COR-L47 (cell line): Measurements from ENCODE around the gene SGTA.
"Not testable (repeated sequence)": the region's sequence is repeated elsewhere in the genome, so short reads cannot be mapped to it uniquely, and the experiment has no call there.

Experiments used
- DNase-seq: peaks from one replicate; lab custom pipeline; 2025; lab: John Stamatoyannopoulos, UW

The SGTA gene

DNA sequence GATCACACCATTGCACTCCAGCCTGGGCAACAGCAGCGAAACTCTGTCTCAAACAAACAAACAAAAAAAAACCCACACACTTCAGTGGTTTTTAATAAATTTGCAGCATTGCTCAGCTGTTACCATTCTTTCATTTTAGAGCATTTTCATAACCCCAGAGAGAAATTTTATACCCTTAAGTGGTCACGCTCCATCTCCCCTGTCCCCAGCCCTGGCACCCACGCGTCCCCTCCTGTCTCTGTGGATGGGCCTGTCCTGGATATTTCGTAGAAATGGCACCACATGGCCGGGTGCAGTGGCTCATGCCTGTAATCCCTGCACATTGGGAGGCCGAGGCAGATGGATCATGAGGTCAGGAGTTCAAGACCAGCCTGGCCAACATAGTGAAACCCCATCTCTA is 10.1 kb upstream of the SGTA start:
- no peak for DNase-seq

DNA sequence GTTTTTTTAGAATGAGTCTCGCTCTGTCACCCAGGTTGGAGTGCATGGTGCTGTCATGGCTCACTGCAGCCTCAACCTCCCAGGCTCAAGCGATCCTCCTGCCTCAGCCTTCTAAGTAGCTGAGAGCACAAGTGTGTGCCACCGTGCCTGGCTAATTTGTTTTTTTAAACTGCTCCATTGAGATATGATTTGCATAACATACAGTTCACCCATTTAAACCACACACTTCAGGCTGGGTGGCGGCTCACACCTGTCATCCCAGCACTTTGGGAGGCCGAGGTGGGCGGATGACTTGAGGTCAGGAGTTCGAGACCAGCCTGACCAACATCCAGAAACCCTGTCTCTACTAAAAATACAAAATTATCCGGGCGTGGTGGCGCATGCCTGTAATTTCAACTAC is 9.6 kb upstream of the SGTA start:
- not testable (repeated sequence) for DNase-seq

DNA sequence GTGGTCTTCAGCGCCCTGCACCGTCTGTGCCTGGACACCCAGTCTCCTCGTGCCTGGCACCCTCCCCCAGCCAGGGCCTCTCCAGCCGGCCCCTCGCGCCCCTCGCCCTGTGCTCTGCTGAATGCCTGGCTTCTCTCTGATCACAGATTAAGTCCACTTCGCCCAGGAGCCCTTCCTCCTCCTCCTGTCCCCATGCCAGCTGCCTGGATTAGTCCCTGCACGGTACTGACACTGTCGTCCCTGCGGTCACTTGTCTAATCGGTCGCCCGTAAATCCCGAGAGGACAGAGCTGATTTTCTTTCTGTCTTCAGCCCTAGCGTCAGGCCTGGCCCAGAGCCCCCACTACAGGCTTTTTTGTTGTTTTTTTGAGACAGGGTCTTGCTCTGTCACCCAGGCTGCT is 8.8 kb upstream of the SGTA start:
- no peak for DNase-seq

DNA sequence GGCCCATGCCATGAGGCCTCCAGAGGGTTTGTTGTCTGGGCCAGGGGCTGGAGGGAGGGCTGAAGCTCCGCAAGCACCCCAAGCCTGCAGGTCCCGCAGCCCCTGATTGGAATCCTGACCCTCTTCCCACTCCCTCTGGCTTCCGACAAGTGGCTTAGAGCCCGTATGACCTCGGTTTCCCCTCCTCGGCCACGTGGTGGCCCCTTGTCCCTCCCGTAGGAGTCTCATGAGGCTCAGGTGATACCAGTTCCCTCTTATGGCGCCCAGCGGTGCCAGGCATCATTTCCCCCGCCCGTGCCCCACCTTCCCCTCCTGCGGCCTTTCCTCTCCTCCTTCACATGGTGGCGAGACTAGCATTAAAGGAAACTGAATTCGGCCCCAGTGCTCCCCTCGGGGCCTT is 8.4 kb upstream of the SGTA start:
- no peak for DNase-seq

DNA sequence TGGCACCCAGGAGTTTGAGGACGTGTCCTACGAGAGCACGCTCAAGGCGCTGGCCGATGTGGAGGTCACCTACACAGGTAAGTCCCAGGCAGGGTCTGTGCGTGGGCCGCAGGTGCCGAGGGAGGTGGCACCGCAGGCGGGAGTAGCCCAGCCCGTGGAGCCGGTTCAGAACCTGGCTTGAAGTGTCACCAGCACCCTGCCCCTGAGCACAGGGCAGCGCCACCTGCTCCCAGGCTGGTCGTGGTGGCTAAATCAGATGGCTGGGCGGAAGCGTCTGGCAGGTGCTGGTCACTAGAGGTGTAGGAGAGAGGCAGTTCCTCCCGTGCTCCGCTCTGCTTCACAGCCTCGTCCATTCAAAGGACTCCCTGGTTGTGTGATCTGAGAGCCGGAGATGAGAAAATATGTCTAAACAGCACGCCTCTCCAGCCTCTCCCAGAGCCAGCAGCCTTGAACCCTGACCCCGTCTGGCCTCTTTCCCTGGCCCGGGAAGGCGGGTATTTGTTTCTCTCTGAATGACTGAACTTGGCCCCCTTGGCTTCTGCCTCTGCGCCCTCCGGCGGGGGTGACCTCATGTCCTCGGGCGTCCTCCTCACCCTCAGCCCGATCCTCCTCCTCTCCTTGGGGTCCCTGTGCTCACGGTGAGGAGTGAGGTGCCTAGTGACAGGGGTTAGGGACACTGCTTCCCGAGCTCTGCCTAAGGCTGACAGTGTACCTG is 7.6 kb upstream of the SGTA start:
- no peak for DNase-seq

DNA sequence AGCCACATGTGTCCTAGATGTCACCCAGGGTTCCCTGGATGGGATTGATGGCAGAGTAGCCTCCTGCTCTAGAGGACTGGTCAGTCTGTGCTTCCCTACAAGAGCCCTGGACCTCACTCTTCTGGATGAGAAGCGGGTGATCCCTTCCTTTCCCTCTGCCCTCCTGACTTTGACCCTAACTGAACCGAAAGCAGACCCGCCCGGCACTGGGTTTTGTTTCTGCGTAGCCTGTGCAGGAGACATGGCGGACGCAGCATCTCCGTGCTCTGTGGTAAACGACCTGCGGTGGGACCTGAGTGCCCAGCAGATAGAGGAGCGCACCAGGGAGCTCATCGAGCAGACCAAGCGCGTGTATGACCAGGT is 7.1 kb upstream of the SGTA start:
- no peak for DNase-seq

DNA sequence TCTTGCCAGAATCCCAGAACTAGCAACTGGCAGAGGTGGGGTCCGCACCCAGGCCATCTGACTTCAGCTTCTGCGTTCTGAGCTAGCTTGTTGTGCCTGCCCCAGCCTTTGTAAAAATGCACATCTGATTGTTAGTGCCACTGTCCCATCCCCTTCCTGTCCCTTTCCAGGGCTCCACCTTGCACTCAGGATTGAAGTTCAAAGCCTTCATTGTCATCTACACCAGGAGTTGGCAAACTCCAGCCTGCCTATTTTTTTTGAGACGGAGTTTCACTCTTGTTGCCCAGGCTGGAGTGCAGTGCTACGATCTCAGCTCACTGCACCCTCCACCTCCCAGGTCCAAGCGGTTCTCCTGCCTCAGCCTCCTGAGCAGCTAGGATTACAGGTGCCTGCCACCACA is 5.2 kb upstream of the SGTA start:
- DNase-seq: no peak

DNA sequence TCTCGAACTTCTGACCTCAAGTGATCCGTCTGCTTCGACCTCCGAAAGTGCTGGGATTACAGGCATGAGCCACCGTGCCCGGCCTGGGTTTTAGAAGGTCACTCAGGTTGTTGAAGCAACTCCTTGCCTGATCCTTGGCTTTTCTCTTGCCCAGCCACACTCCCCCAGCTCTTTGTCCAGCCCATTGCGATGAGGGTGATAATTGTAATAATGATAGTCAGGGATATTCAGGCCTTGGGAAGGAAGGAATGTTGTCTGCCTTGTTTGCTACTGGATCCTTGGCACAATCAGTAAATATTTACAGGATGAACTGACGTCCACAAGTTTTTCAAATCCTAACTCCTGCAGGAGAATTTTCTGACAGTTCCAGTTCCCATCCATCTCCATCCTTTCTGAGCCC is 4.0 kb upstream of the SGTA start:
- no peak for DNase-seq

DNA sequence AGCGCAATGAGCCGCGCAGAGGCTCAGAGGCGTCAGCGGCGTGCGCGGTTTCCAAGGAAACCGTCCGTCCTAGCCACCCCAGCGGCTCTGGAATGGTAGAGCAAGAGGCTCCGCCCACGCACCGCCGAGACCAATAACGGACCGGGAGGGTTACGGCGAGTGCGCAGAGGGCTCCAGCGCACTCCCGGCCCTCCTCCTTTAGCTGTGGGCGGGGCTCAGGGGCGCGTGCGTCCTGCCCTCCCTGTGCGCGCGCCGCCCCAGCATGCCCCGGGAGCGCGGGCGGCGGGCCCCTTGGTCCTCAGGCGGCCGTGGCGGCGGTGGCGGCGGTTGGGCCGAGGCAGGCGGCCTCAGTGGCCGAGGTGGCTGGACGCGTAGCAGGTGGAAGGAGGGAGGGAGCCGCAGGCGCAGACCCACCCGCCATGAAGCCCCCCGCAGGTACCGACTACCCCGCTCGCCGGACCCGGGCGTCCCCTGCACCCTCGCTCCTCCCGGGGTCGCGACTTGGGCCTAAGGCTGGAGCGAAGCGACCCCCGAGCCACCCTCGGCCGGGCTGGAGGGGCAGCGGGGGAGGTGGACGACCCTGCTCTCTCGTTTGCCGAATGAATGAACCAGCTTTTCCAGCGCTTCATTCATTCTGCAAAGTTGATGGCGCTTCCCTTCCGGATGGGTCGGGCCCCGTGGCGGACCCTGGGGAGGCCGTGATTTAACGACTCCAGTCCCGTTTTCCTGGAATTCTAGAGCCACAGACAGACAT is 2.3 kb upstream of the SGTA start, which contains the start of gene THOP1:
Gene THOP1 (plus strand): TSS at position 260 of the 754 bp plus-strand sequence. CDS start 160 bp downstream, at position 420.
- peak; percentile 99 for DNase-seq

DNA sequence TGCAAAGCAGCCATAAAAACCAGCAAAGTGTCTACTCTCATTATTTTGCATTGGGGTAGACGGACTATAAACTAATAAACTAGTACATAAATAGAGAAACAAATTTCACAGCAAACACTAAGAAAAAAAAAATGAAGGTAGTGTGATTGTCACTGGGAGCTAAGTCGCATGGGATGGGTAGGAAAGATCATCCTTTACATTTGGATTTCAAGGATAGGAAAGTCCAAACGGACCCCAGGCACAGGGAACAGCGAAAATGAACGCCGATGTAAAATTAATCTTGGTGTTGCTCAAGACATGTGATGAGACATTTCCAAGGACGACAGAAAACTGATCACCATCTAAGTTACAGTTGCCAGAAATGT is 690 bp upstream of the SGTA start:
- DNase-seq: no peak

DNA sequence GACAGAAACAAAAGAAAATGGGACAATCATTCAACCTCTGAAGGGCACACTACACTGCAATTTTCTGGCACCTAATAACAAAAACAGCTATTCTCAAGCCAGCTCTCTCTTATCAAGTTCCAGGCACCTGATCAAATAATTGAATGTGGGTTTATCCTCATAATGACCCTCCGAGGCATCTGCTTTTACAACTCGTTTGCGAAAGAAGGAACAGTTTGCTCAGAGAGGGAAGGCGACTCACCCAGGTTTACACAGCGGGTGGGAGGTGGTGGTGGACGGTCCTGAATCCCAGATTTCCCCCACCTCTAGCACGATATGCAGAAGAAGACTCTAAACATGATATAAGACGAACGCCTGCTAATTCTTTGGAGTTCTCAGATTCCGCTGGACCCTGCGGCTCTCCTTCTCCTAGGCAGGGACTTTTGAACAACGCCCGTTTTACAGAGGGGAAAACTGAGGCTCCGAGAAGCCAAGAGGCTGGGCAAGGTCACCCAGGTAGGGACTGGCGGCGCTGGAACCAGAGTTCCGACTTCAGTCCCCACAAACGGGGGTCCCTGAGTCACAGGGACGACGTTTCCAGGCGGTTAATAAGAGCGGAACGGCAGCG is 641 bp downstream of the SGTA start:
- DNase-seq: no peak

DNA sequence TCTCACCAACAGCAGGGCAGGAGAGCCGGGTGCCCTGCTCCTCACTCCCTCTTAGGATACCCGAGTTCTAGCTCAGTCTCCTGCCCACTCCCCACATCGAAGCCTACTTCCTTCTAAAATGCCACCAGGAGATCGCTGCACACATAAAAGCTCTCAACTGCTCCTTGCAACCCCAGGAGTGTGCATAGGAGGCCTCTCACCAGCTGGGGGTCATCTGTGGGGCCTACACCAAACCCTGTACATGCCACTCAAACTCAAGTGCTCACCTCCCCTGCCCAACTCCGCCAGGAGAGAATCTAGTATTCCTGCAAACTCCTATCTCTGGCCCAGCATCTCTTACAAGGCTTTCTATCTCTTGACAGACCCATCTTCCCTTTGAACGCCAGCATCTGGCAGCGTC is 2.8 kb downstream of the SGTA start:
- DNase-seq: no peak

DNA sequence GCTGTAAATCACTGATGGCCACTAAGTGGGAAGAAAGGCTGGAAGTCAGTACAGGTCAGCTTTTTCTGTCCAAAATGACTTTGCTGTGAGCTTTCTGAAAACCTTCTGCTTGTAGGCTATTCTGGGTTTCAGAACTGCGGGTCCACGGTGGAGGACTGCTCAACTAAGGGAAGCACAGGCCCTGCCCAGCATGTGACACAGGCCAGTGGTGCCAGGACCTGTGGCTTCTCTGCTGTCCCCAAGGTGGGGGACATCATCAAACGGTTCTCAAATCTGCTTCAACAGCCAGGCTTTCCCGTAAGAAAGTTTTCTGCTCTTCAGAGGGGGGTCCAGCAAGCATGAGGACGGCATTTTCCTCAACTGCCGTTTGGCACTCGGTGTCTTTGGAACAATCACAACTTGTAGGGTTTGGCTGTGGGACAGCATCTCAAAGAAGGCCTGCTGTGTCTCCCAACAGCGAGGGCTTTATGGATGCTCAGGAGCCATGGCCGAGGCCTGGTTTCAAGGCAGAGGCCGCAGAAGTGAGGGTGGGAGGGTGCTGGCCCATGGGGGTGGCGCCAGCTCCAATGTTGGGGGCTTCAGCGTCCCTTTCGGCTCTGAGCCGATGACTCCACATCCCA is 3.8 kb downstream of the SGTA start:
- no peak for DNase-seq

DNA sequence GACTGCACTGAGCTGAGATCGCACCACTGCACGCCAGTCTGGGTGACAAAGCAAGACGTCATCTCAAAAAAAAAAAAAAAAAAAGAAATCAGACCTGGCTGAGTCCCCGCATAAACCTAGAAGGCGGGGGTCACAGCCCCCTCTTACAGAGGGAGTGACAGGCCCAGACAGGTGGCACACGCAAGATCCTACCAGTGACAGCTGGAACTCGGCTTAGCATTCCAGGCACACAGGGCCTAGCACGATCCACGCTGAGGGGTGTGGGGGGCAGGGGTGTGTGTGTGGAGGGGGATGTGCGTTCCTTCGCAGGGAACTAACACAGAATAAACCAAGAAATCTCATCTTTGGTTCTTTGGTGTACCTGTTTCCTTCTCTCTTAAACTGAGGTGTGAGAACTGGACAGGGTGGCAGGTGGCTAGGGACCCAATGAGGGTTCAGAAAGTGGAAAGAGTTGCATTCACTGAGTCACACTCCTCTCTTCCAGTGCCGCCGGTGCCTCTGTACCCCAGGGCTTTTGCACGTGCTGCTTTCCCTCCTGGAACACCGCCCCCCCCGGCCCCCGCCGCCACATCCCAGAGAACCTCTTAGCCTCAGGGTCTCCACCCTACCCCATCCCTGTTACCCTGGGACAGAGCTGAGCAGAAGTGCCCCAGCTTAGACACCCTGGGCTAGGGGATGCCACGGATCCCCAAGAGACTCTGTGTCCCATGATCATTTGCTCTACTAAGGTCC is 5.0 kb downstream of the SGTA start:
- DNase-seq: no peak

DNA sequence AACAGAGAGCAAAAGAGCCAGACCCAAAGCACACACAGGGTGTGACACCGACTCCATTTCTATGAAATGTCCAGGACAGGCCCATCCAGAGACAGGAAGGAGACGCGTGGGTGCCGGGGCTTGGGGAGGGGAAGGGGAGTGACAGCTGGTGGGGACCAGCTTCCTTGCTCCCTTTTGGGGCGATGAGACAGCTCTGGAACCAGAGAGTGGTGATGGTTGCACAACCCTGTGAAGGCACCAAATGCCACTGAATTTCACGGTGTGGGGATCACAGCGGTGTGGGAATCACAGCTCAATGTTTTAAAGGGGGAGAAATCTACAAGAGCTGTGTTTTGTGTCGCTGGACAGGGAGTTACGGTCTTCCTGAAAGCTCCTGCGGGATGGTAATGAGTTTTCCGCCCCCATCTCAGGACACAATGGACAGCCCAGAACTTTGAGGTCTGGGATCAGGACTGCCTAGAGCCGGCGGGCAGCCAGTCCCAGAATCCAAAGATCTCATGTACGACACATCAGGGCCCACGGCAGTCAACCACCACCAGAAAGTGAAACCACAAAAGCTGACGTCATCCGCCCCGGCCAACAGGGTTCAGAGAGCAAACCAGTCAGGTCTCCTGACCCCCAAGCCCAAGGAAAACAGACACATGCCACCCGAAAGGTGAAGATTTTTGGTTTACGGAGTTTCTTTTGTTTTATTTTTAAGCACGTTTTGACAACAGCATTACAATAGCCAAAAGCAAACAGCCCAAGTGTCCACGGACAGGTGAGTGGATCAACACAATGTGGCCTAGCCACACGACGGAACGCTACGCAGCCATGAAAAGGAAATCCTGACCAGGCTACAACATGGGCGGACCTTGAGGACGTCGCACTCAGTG is 7.3 kb downstream of the SGTA start:
- no peak for DNase-seq

DNA sequence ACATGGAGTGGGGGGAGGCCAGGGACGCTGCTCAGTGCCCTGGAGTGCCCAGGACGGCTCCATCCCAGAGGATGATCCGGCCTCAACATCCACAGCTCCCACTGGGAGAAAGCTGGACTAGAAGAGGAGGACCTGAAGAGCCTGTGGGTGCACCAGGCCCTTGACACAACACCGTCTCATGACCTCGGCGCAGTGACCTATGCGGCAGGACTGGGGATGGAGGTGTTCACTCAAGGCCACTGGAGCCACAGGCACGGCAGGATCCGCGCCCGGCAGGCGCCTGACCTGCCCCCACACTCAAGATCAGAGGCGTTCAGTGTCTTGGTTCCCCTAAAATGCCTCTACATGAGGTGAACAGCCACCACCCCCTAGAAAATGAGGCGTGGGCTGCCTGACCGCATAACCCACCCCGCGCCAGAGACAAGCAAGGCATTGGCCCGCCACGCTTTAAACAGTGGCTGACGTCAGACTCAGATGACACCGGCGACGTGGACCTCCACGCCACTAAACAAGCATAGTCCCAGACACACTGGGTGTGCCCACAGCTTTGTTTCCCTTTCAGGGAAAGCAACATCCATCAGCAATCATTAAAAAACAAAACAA is 8.0 kb downstream of the SGTA start:
- DNase-seq: no peak

DNA sequence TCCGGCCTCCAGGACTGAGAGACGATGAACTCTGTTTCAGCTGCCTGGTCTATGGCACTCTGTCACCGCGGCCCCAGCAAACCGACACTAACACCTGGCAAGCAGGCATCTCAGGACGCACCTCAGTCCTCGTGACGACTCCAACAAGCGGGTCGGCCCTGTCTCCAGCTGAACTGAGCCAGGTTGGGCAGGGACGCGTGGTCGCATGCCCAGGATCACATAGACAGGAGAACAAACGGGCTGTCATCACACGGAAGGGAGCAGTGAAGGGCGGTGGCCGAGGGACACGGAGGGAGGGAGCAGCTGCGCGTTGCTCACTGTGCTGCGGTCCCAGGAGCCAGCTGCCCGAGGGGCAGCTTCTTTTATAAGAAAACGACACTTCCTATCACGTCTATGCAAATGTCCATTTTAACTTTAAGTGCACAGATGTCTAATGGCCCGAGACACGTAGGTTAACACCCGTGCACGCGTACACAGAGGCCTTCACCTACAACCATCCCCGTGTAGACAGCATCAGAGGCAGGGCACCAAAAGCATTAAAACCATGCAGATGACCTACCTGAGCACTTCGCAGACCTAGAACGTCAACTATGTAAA is 8.9 kb downstream of the SGTA start:
- no peak for DNase-seq

DNA sequence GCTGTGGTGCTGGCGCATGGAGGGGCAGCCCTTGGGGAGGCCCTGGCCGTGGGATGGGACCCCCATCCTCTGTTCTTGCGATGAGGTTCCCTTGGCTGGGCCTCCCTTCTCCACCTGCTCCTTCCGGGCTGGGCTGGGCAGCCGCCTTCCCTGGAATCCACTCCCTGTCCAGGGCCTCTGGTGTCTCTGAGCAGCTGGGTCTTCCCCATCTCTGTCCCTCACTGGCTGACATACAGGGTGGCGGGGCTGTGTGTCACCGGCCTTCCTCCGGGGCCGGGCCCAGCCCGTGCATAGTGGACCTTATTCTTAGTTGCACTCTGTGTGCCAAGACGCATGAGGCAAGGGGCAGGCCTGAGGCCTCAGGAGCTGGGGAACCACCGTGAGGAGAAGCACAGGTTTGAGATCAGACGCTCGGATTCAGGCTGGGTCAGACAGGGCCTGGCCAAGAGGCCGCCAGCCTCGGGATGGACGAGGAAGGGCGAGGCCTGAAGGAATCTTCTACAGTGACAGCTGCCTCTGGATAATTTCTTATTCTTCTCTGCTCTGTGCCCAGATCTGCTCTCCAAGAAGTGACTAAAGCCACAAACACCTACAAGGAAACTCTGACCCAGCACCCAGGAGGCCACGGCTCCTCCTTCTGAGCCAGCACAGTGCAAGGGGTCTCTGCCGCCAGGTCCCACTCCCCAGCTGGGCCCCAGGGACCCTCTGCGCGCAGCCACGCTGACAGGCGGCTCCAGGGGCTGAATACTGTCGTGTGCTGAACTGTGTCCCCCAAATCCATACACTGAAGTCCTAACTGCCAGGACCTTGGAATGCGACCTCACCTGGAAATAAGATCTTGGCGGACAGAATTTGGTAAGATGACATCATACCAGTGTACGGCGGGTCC is 11.0 kb downstream of the SGTA start:
- DNase-seq: no peak
